Mesendoderm (in vitro differentiated cells): ENCODE data around the gene KIF5B.

Experiments
- DNase-seq: peaks from one replicate; pipeline ENCODE4 v3.0.0; 2013
- H2AK5ac ChIP-seq: 2 replicates; pipeline ENCODE4 v1.6.1; 2013; ENCODE audit warnings: low read length, inconsistent platforms
- H2BK120ac ChIP-seq: 2 replicates; pipeline ENCODE4 v1.6.1; 2013; ENCODE audit warnings: low read depth, mild to moderate bottlenecking, low read length, moderate library complexity, mixed read lengths
- H2BK15ac ChIP-seq: replicated peaks from 2 replicates; pipeline ENCODE4 v1.6.1; 2013; ENCODE audit warnings: low read depth, mild to moderate bottlenecking, moderate library complexity
- H2BK5ac ChIP-seq: 2 replicates; pipeline ENCODE4 v1.6.1; 2013; ENCODE audit warnings: low read length, inconsistent platforms
- H3K18ac ChIP-seq: 2 replicates; pipeline ENCODE4 v1.6.1; 2013; ENCODE audit warnings: mild to moderate bottlenecking, low read length, mixed read lengths
- H3K23ac ChIP-seq: one replicate; pipeline ENCODE4 v1.6.1; 2013; ENCODE audit warnings: low read length
- H3K27ac ChIP-seq: 2 replicates; pipeline ENCODE4 v1.5.1; 2013; ENCODE audit warnings: low read depth, mild to moderate bottlenecking, inconsistent platforms, low read length, moderate library complexity
- H3K27me3 ChIP-seq: 2 replicates; pipeline ENCODE4 v1.6.1; 2013; ENCODE audit warnings: low read length, control low read depth, mild to moderate bottlenecking, inconsistent platforms; ENCODE audit not compliant: insufficient read depth, poor library complexity
- H3K36me3 ChIP-seq: 2 replicates; pipeline ENCODE4 v1.6.1; 2013; ENCODE audit warnings: low read length, inconsistent platforms; ENCODE audit not compliant: control insufficient read depth, insufficient read depth
- H3K4ac ChIP-seq: one replicate; pipeline ENCODE4 v1.6.1; 2013; ENCODE audit warnings: low read depth, mild to moderate bottlenecking, low read length, moderate library complexity
- H3K4me1 ChIP-seq: 2 replicates; pipeline ENCODE4 v1.6.1; 2013; ENCODE audit warnings: low read depth, low read length, inconsistent platforms; ENCODE audit not compliant: control insufficient read depth
- H3K4me2 ChIP-seq: 2 replicates; pipeline ENCODE4 v1.6.1; 2013; ENCODE audit warnings: low read length
- H3K4me3 ChIP-seq: 2 replicates; pipeline ENCODE4 v1.5.1; 2013; ENCODE audit warnings: mild to moderate bottlenecking, low read length
- H3K56ac ChIP-seq: one replicate; pipeline ENCODE4 v1.6.1; 2013; ENCODE audit warnings: low read length
- H3K79me1 ChIP-seq: 2 replicates; pipeline ENCODE4 v1.6.1; 2013; ENCODE audit warnings: low read length, inconsistent platforms
- H3K79me2 ChIP-seq: 2 replicates; pipeline ENCODE4 v1.6.1; 2013; ENCODE audit warnings: mild to moderate bottlenecking, low read length; ENCODE audit not compliant: control insufficient read depth, insufficient read depth
- H3K9ac ChIP-seq: 2 replicates; pipeline ENCODE4 v1.6.1; 2013; ENCODE audit warnings: low read length, inconsistent platforms
- H4K5ac ChIP-seq: one replicate; pipeline ENCODE4 v1.6.1; 2013; ENCODE audit warnings: low read length
- H4K8ac ChIP-seq: one replicate; pipeline ENCODE4 v1.6.1; 2013; ENCODE audit warnings: low read depth, mild to moderate bottlenecking, control low read depth, low read length, moderate library complexity
- WGBS: extraction: QIAGEN DNeasy Blood & Tissue Kit; methylation state at CpG from one replicate; pipeline ENCODE4 v1.1.7; 2013; ENCODE audit warnings: low lambda C conversion rate, missing lambda C conversion rate; ENCODE audit not compliant: insufficient coverage; ENCODE audit errors: extremely low coverage; 5-methylcytosine and 5-hydroxymethylcytosine counted together

KIF5B gene

DNA sequence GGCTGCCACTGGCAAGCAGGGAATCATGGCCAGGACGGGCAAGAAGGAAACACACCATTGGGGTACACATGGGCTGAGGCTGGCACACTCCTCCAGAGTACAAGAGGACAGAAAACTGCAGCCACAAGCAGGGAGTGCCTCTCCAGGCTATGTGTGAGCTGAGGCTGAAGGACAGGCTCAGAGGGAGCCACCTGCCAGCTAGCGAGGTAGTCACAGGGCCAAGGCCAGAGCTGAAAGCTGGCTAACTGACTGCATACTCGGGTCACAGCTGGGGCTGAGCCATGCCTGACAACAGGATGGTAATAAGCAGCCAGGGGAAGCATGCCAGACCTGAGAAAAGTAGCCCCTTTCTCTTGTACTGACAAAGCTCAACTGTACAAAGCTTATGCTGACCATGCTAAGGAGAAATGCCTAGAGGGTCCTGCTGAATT, 52.0 kb downstream of the KIF5B start:
- Histone ChIP-seq H4K8ac (no peak overlapping the region), H4K5ac (no peak overlapping the region), H3K4me2 (no peak overlapping the region), H3K79me1 (no peaks in the 10 kb centered on the region), H3K27me3 (no peaks in the 10 kb centered on the region), H2BK15ac (no peak overlapping the region), H2BK120ac (no peak overlapping the region), H3K23ac (no peak overlapping the region), H3K27ac (no peak overlapping the region), H3K9ac (no peak overlapping the region), H3K4me3 (no peak overlapping the region), H3K79me2 (no peaks in the 10 kb centered on the region), H2BK5ac (no peak overlapping the region), H2AK5ac (no peak overlapping the region), H3K4ac (no peak overlapping the region), H3K4me1 (no peaks in the 10 kb centered on the region), H3K18ac (no peak overlapping the region), H3K36me3 (no peaks in the 10 kb centered on the region), H3K56ac (peak overlapping the region; percentile 57)
- no CpG with 5 or more reads among the region's 3 CpGs for WGBS
- peak; percentile 62 for DNase-seq

DNA sequence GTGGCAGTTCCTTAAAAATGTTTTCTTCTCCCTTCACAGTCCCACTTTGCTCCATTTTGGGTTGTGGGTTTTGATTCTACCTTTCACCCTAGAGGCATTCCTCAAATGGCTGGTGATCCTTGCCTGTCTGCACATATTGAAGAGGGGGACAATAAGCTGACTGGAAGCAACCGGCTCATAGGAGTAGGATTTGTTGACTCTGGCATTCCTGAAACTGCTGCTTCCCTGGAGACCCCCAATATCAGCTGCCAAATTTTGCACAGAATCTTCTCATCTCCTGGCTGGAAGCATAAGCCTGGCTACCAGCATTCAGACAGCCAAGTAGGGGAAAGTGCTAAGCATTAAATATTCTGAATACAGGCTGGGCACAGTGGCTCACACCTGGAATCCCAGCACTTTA, 53.7 kb downstream of the KIF5B start:
- no peak overlapping the region for H2AK5ac ChIP-seq
- H3K4ac ChIP-seq, result no peak overlapping the region
- H3K36me3 ChIP-seq, result no peaks in the 10 kb centered on the region
- no peak overlapping the region for H3K4me3 ChIP-seq
- H3K27me3 ChIP-seq, result no peaks in the 10 kb centered on the region
- H4K5ac ChIP-seq, result no peak overlapping the region
- no peak overlapping the region for H2BK15ac ChIP-seq
- H3K23ac ChIP-seq, result no peak overlapping the region
- no peak overlapping the region for H3K4me2 ChIP-seq
- no peak overlapping the region for H2BK120ac ChIP-seq
- peak overlapping the region; percentile 63 for H3K18ac ChIP-seq
- H3K56ac ChIP-seq, result no peak overlapping the region
- peaks cover 2% of the 10 kb centered on the region for H3K4me1 ChIP-seq
- H3K9ac ChIP-seq, result no peak overlapping the region
- H3K79me1 ChIP-seq, result no peaks in the 10 kb centered on the region
- peak; percentile 44 for DNase-seq
- no CpG with 5 or more reads among the region's 1 CpG for WGBS
- H3K27ac ChIP-seq, result no peak overlapping the region
- H2BK5ac ChIP-seq, result no peak overlapping the region
- no peaks in the 10 kb centered on the region for H3K79me2 ChIP-seq
- no peak overlapping the region for H4K8ac ChIP-seq

- no peak overlapping the region for H2BK120ac ChIP-seq
- peak; percentile 95 for DNase-seq
Measured at GRCh38 chr10:32000937-32001336, 55.3 kb downstream of the KIF5B start.

DNA sequence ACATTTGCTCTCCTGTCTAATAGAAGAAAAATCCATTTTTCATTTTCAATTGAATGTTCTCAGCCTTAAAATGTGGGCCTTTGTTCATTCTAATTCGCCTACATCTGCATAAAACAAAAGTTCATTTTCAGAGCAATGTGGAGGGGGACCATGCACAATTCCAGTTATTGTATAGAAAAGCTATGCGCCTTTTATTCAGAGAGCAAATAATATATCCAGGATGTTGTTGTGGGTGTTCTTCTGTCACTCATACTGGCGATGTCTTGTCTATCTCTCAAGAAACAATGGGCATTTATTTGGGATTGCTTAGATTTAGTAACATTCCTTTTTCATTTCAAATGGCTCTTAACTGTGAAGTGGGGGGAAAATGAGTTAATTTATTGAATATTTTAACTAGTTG, 56.4 kb downstream of the KIF5B start:
- Histone ChIP-seq H3K79me2 (no peaks in the 10 kb centered on the region), H3K4ac (no peak overlapping the region), H3K9ac (no peak overlapping the region), H2BK120ac (no peak overlapping the region), H3K27ac (no peak overlapping the region), H2BK15ac (no peak overlapping the region), H3K56ac (no peak overlapping the region), H3K27me3 (no peaks in the 10 kb centered on the region), H3K36me3 (no peaks in the 10 kb centered on the region), H4K8ac (no peak overlapping the region), H3K4me1 (peaks cover 2% of the 10 kb centered on the region), H3K4me3 (no peak overlapping the region), H3K23ac (no peak overlapping the region), H3K79me1 (no peaks in the 10 kb centered on the region), H3K18ac (no peak overlapping the region), H2AK5ac (no peak overlapping the region), H4K5ac (no peak overlapping the region), H3K4me2 (no peak overlapping the region), H2BK5ac (no peak overlapping the region)
- no peak for DNase-seq
- whole genome bisulfite sequencing, result no CpG with 5 or more reads among the region's 3 CpGs

More at GRCh38 chr10:32000937-32001336, 55.3 kb downstream of the KIF5B start:
- H2AK5ac ChIP-seq, result no peak overlapping the region
- no peak overlapping the region for H3K23ac ChIP-seq
- H3K18ac ChIP-seq, result no peak overlapping the region
- no peak overlapping the region for H3K56ac ChIP-seq
- 100% methylated on average over 1 of the region's 4 CpGs for WGBS
- H3K27ac ChIP-seq, result peak overlapping the region; percentile 23
- no peaks in the 10 kb centered on the region for H3K79me1 ChIP-seq
- H3K4me2 ChIP-seq, result no peak overlapping the region
- no peak overlapping the region for H3K4ac ChIP-seq
- no peak overlapping the region for H4K5ac ChIP-seq
- no peak overlapping the region for H4K8ac ChIP-seq
- no peak overlapping the region for H2BK15ac ChIP-seq
- no peak overlapping the region for H2BK5ac ChIP-seq
- no peaks in the 10 kb centered on the region for H3K36me3 ChIP-seq
- H3K27me3 ChIP-seq, result no peaks in the 10 kb centered on the region
- peaks cover 2% of the 10 kb centered on the region for H3K4me1 ChIP-seq
- no peak overlapping the region for H3K9ac ChIP-seq
- H3K4me3 ChIP-seq, result no peak overlapping the region
- H3K79me2 ChIP-seq, result no peaks in the 10 kb centered on the region

GRCh38 chr10:31999070-31999660, 57.1 kb downstream of the KIF5B start:
- Histone ChIP-seq H3K4ac (no peak overlapping the region), H4K5ac (no peak overlapping the region), H3K79me2 (no peaks in the 10 kb centered on the region), H4K8ac (no peak overlapping the region), H2BK120ac (no peak overlapping the region), H3K4me3 (no peak overlapping the region), H3K56ac (no peak overlapping the region), H3K27me3 (no peaks in the 10 kb centered on the region), H3K36me3 (no peaks in the 10 kb centered on the region), H2BK15ac (no peak overlapping the region), H3K18ac (no peak overlapping the region), H3K4me1 (peaks cover 2% of the 10 kb centered on the region), H3K27ac (no peak overlapping the region), H2AK5ac (no peak overlapping the region), H3K9ac (no peak overlapping the region), H3K79me1 (no peaks in the 10 kb centered on the region), H3K4me2 (no peak overlapping the region), H3K23ac (no peak overlapping the region), H2BK5ac (no peak overlapping the region)
- DNase-seq, result peak; percentile 68
- no CpG with 5 or more reads among the region's 3 CpGs for WGBS

GRCh38 chr10:31994926-31995325, 61.3 kb downstream of the KIF5B start:
- Histone ChIP-seq H2BK15ac (no peak overlapping the region), H3K36me3 (no peaks in the 10 kb centered on the region), H3K79me1 (no peaks in the 10 kb centered on the region), H3K23ac (no peak overlapping the region), H4K8ac (no peak overlapping the region), H3K18ac (no peak overlapping the region), H2AK5ac (no peak overlapping the region), H2BK5ac (no peak overlapping the region), H4K5ac (no peak overlapping the region), H3K4ac (no peak overlapping the region), H2BK120ac (no peak overlapping the region), H3K9ac (no peak overlapping the region), H3K27ac (no peak overlapping the region), H3K4me2 (no peak overlapping the region), H3K79me2 (no peaks in the 10 kb centered on the region), H3K27me3 (no peaks in the 10 kb centered on the region), H3K4me1 (peaks cover 2% of the 10 kb centered on the region), H3K56ac (no peak overlapping the region), H3K4me3 (no peak overlapping the region)
- no peak for DNase-seq
- no CpG with 5 or more reads among the region's 6 CpGs for WGBS
